GM21717 (cell line): Measurements from ENCODE around the gene SP140.

Source experiments
- ATAC-seq: cut with Tn5 transposase; IDR thresholded peaks from one replicate; pipeline ENCODE4 v1.9.1; 2021; ENCODE audit warnings: mild to moderate bottlenecking, moderate library complexity; ENCODE audit not compliant: unreplicated experiment

The SP140 gene

GRCh38 chr2:230360028-230360427 is 134.5 kb downstream of the SP140 start:
- no peak for ATAC-seq

DNA sequence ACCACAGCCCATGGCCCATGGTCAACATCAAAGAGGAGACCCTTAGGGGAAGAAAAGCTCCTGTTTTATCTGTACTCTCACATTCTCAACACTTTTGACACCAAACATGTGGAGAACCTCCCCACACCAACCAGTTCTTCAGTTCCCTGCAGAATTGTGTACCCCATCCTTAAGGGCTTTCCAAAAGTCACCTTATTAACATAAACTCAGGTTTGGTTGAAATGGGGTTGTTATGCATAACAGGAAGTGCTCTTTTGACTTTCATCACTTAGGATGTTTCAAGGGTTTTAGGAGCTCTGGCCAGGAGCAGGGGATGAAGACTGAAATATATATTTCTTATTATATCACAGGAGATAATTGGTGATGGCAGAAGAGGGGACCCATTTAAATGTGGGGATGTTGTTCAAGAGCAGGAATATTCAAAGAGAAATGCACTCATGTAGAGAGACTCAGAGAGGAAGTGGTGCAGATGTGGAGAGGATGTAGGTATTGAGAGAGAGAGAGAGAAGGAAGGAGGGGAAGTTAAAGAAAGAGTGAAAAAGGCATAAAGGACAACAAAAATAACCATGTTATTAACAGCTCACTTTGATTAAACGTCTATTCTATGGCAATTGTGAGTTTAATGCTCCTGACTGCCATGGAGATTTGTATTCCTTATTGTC is 136.6 kb downstream of the SP140 start:
- ATAC-seq: no peak
